ENCODE results near the gene MAST4.

DNA sequence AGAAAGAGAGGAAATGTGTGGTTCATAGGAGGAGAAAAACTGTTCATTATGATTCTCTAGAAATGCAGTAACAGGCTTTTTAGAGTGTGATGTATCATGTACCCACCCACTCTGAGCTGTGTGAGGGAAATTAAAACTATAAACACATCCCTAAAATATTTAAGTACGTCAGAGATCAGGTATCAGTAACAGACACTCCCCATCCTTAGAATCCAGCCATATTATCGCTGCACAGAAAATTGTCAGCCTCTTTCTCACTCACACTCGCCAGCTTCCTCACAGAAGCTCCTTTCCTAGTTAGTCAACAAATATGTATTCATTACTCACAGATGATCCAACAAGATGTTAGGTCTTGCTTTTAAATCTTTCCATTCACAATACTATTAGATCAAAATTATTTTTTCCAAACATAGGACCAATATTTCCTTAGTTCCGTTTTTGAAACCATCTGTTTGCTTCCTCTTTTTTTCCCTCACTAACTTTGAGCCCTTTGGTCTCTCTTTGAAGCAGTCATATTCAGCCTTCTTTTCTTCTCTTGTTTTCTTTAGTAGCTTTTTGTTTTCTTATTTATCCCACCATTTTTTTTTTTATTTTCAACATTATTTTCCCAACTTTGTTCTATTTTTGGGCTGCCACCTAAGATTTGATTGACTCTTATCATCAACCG, 13.6 kb upstream of the MAST4 start:
- TF ChIP-seq, protein P1, sequence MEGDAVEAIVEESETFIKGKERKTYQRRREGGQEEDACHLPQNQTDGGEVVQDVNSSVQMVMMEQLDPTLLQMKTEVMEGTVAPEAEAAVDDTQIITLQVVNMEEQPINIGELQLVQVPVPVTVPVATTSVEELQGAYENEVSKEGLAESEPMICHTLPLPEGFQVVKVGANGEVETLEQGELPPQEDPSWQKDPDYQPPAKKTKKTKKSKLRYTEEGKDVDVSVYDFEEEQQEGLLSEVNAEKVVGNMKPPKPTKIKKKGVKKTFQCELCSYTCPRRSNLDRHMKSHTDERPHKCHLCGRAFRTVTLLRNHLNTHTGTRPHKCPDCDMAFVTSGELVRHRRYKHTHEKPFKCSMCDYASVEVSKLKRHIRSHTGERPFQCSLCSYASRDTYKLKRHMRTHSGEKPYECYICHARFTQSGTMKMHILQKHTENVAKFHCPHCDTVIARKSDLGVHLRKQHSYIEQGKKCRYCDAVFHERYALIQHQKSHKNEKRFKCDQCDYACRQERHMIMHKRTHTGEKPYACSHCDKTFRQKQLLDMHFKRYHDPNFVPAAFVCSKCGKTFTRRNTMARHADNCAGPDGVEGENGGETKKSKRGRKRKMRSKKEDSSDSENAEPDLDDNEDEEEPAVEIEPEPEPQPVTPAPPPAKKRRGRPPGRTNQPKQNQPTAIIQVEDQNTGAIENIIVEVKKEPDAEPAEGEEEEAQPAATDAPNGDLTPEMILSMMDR (IDR thresholded peaks at IDR 0.05; ENCODE audit: low read depth, low read length) = no peak
- no peak for TF ChIP-seq EZH2phosphoT487 (IDR thresholded peaks at IDR 0.05; ENCODE audit: low read depth)

Data from OCI-LY3 (cell line).